PC-9 (cell line): ENCODE measurements around the gene SENP6.

Experiments
- CTCF ChIP-seq: fragments of 200-600 bp; sonication (generic); conservative IDR thresholded peaks from 2 replicates; pipeline ENCODE4 v1.6.1; 2017; ENCODE audit warnings: mixed run types, antibody characterized with exemption, mild to moderate bottlenecking, moderate library complexity
- EZH2 ChIP-seq: fragments of 200-600 bp; sonication (generic); IDR thresholded peaks from 2 replicates; pipeline ENCODE4 v1.8.0; 2017; ENCODE audit warnings: antibody characterized with exemption, low read depth

- no peak for TF ChIP-seq CTCF
- no peak for TF ChIP-seq EZH2
Observed at GRCh38 chr6:75566137-75566767, 35.4 kb upstream of the SENP6 start.
